CD4-positive, alpha-beta T cell (primary cell): ENCODE results near the gene GRIPAP1. TPM values are rescaled to one million over a fixed set of nuclear protein-coding genes. Genes with fewer than 3 reads are reported as not detected.
A peak's percentile ranks its signal among the peaks of the same experiment; 100 is the strongest.

Source experiments
- ATAC-seq: fragments of 200-7000 bp; cut with Tn5 transposase; one replicate; pipeline ENCODE4 v1.10.0; 2022; ENCODE audit warnings: mild to moderate bottlenecking; ENCODE audit not compliant: poor library complexity
- CTCF ChIA-PET: fragments of 350-600 bp; sonication (Branson Sonifier 250); formaldehyde crosslinking; loops from one replicate; lab custom pipeline; 2021; ENCODE audit warnings: antibody characterized with exemption, inconsistent platforms; lab: Charles Lee
- POLR2A ChIA-PET: fragments of 350-600 bp; sonication (Branson Sonifier 250); formaldehyde crosslinking; loops from one replicate; lab custom pipeline; 2021; ENCODE audit warnings: antibody characterized with exemption, inconsistent platforms; lab: Charles Lee
- DNase-seq, 14 experiments: peaks; one replicate each; pipeline ENCODE4 v3.0.0-alpha.2; 2013 to 2020; ENCODE audit warnings: mixed read lengths in 2 of 14
- H3K27ac ChIP-seq, 2 donors: one replicate each; pipeline versions ENCODE4 v1.5.1 to v1.7.0; 2013; ENCODE audit warnings: low read length in 2 of 2, low read depth in 1 of 2, mild to moderate bottlenecking in 1 of 2
- H3K27me3 ChIP-seq, 2 experiments: 1 replicate in 1 of 2; 2 replicates in 1 of 2; pipeline versions ENCODE4 v1.6.1 to v1.7.0; 2013; ENCODE audit warnings: low read length in 2 of 2, control low read depth in 1 of 2, mild to moderate bottlenecking in 1 of 2, moderate library complexity in 1 of 2; ENCODE audit not compliant: insufficient read depth in 2 of 2, control insufficient read depth in 1 of 2
- H3K36me3 ChIP-seq: one replicate; pipeline ENCODE4 v1.6.1; 2013; ENCODE audit warnings: low read length, control low read depth; ENCODE audit not compliant: insufficient read depth
- H3K4me1 ChIP-seq: one replicate; pipeline ENCODE4 v1.6.1; 2013; ENCODE audit warnings: low read length, control low read depth; ENCODE audit not compliant: insufficient read depth
- H3K4me3 ChIP-seq: one replicate; pipeline ENCODE4 v1.5.1; 2013; ENCODE audit warnings: mild to moderate bottlenecking, low read length, moderate library complexity
- H3K9me3 ChIP-seq, 2 experiments: 1 replicate in 1 of 2; 2 replicates in 1 of 2; pipeline versions ENCODE4 v1.6.1 to v1.7.0; 2013; ENCODE audit warnings: low read length in 2 of 2, mild to moderate bottlenecking in 2 of 2, control low read depth in 1 of 2, moderate library complexity in 1 of 2; ENCODE audit not compliant: control insufficient read depth in 1 of 2, insufficient read depth in 1 of 2
- H3K27ac Mint-ChIP-seq: one replicate; pipeline ENCODE4 v1.8.0; 2020; ENCODE audit warnings: mixed read lengths
- H3K27me3 Mint-ChIP-seq: one replicate; pipeline ENCODE4 v1.8.0; 2021; ENCODE audit warnings: mixed read lengths
- H3K36me3 Mint-ChIP-seq: one replicate; pipeline ENCODE4 v1.8.0; 2021; ENCODE audit warnings: low read depth, mixed read lengths
- H3K4me1 Mint-ChIP-seq: one replicate; pipeline ENCODE4 v1.8.0; 2021; ENCODE audit warnings: low read depth, mixed read lengths
- H3K4me3 Mint-ChIP-seq: one replicate; pipeline ENCODE4 v1.8.0; 2020; ENCODE audit warnings: mild to moderate bottlenecking, mixed read lengths
- H3K9me3 Mint-ChIP-seq: one replicate; pipeline ENCODE4 v1.8.0; 2020; ENCODE audit warnings: mixed read lengths
- CTCF ChIP-seq: fragments of 200-600 bp; IDR thresholded peaks from one replicate; pipeline ENCODE4 v1.8.0; 2022; ENCODE audit warnings: antibody characterized with exemption, mild to moderate bottlenecking
- intact Hi-C, 2 experiments: fragments of 100-400 bp; cut with DNase I in 1 of 2; cut with micrococcal nuclease in 1 of 2; formaldehyde crosslinking; loops; one replicate each; pipeline versions ENCODE4 v1.15.1 to v1.9.0; 2023 to 2025; cut with DNase I, micrococcal nuclease
- total RNA-seq, 174 experiments: library from RNA in 2 of 174; stranded (reverse) in 2 of 174; gene quantifications; one replicate each; pipeline ENCODE4 v1.2.3 and lab custom pipeline; 2021 to 2026

GRIPAP1 gene
- total RNA-seq, 2 experiments from 2014 or later = 100 to 101 TPM

- H3K4me3 ChIP-seq = peak overlapping the region; percentile 32
- Mint-ChIP-seq H3K4me1 (peaks cover 94% of the 10 kb centered on the region), H3K4me3 (peak overlapping the region; percentile 70), H3K27ac (peak overlapping the region; percentile 98), H3K9me3 (no peaks in the 10 kb centered on the region), H3K36me3 (peaks cover 69% of the 10 kb centered on the region), H3K27me3 (no peaks in the 10 kb centered on the region)
- ChIA-PET CTCF (interaction anchor here (2.2 kb wide), 1 partner anchor 48 kb away, joined by 8 read pairs; no protein-coding TSS in a partner anchor), POLR2A (interaction anchor here (0.8 to 9.1 kb wide), 18 partner anchors 9 to 370 kb away, joined by 3 to 335 read pairs (median 4); partner anchors contain the start of genes GRIPAP1, HDAC6, OTUD5 and PIM2)
- DNase-seq (peak in 6 of 14 experiments; percentile 17 to 67 (median 50)), ATAC-seq (peak; percentile 22)
- peaks cover 98% of the 10 kb centered on the region for H3K4me1 ChIP-seq
- no peak for TF ChIP-seq CTCF
- intact Hi-C loops = loop anchor here in 1 of 2 experiments (2.0 to 5.0 kb wide), 2 partner anchors 49 to 292 kb away; no protein-coding TSS in a partner anchor
- peaks cover 17% of the 10 kb centered on the region for H3K36me3 ChIP-seq
- peak overlapping the region; percentile 92 to 93 for H3K27ac ChIP-seq
- no peaks in the 10 kb centered on the region for H3K27me3 ChIP-seq
- no peaks in the 10 kb centered on the region for H3K9me3 ChIP-seq
Observed at GRCh38 chrX:48939524-48940228, 62.4 kb downstream of the GRIPAP1 start.

DNA sequence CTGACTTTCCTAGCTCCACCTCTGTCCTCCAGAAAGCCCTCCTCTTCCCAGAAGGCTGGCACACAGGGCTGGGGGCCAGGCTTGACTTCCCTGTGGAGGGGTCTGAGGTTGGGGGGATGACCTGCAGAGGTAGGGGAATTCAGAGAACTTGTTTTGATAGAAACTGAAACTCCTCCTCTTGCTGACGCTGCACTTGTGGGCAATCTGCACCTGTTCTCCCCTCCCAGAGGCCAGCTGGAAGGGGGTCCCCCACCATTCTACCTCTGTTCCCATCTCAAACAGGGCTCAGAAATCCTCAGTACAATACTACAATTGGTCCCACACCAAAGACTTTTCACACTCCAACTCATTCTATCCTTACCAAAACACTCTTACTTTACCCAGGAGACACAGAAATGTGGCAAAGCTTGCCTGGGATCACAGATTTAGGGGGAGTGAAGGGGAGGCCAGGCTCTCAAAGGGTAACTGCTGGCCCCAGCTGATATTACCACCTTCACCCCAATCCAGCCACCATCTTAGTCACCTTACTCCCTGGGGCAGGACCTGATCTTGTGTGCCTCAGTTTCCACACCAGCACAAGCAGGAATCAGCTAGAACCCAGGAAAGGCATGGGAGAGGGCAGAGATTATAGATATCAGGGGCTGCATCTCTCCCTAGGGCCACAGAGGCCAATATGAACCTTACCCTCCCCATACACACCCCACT lies 63.2 kb downstream of the GRIPAP1 start:
- Histone ChIP-seq H3K9me3 (no peaks in the 10 kb centered on the region), H3K36me3 (peaks cover 25% of the 10 kb centered on the region), H3K4me1 (peaks cover 98% of the 10 kb centered on the region), H3K4me3 (no peak overlapping the region), H3K27ac (peak overlapping the region; percentile 92 to 93), H3K27me3 (no peaks in the 10 kb centered on the region)
- ATAC-seq (peak; percentile 35), DNase-seq (peak in 12 of 14 experiments; percentile 38 to 90 (median 66))
- no peaks in the 10 kb centered on the region for H3K27me3 Mint-ChIP-seq
- no peak for TF ChIP-seq CTCF
- no peaks in the 10 kb centered on the region for H3K9me3 Mint-ChIP-seq
- ChIA-PET CTCF (interaction anchor here (0.8 to 2.5 kb wide), 3 partner anchors 17 to 47 kb away, joined by 3 to 13 read pairs (median 4); no protein-coding TSS in a partner anchor), POLR2A (interaction anchor here (0.8 to 9.1 kb wide), 15 partner anchors 10 to 364 kb away, joined by 4 to 335 read pairs (median 11); partner anchors contain the start of genes OTUD5, PIM2, PQBP1 and RBM3)
- H3K36me3 Mint-ChIP-seq = peaks cover 75% of the 10 kb centered on the region
- intact Hi-C loops = loop anchor here in 1 of 2 experiments (2.0 to 5.0 kb wide), 2 partner anchors 48 to 292 kb away; no protein-coding TSS in a partner anchor
- H3K4me1 Mint-ChIP-seq = peaks cover 96% of the 10 kb centered on the region
- peak overlapping the region; percentile 98 for H3K27ac Mint-ChIP-seq
- H3K4me3 Mint-ChIP-seq = peak overlapping the region; percentile 70
